GM21825 (cell line): ENCODE results near the gene TMEM150C.
"Not testable (repeated sequence)": the region's sequence is repeated elsewhere in the genome, so short reads cannot be mapped to it uniquely, and the experiment has no call there.

Source experiments
- ATAC-seq: cut with Tn5 transposase; IDR thresholded peaks from one replicate; pipeline ENCODE4 v1.9.1; 2021; ENCODE audit warnings: mild to moderate bottlenecking, moderate library complexity; ENCODE audit not compliant: unreplicated experiment

TMEM150C gene

GRCh38 chr4:82569727-82570126, 7.9 kb upstream of the TMEM150C start:
- ATAC-seq = no peak

GRCh38 chr4:82569076-82569475, 7.3 kb upstream of the TMEM150C start:
- ATAC-seq = no peak

GRCh38 chr4:82567444-82567843, 5.7 kb upstream of the TMEM150C start:
- ATAC-seq = no peak

GRCh38 chr4:82562564-82562854, 721 bp upstream of the TMEM150C start:
- no peak for ATAC-seq

GRCh38 chr4:82560853-82561785, 669 bp downstream of the TMEM150C start:
- no peak for ATAC-seq

GRCh38 chr4:82559735-82560120, 2.1 kb downstream of the TMEM150C start:
- no peak for ATAC-seq

GRCh38 chr4:82559090-82559734, 2.6 kb downstream of the TMEM150C start:
- ATAC-seq = not testable (repeated sequence)

GRCh38 chr4:82555276-82555675, 6.5 kb downstream of the TMEM150C start:
- ATAC-seq = no peak

- no peak for ATAC-seq
These were observed 8.8 kb downstream of the TMEM150C start for GRCh38 chr4:82553020-82553419.

- ATAC-seq = no peak
These were observed 10.1 kb downstream of the TMEM150C start for GRCh38 chr4:82551734-82552133.

GRCh38 chr4:82547850-82548249, 13.9 kb downstream of the TMEM150C start:
- not testable (repeated sequence) for ATAC-seq

- ATAC-seq = no peak
These were observed 18.7 kb downstream of the TMEM150C start for GRCh38 chr4:82543131-82543530.

- ATAC-seq = no peak
These were observed 19.1 kb downstream of the TMEM150C start for GRCh38 chr4:82542642-82543041.

- no peak for ATAC-seq
These were observed 32.5 kb downstream of the TMEM150C start for GRCh38 chr4:82529322-82529721.

GRCh38 chr4:82528868-82529267, 32.9 kb downstream of the TMEM150C start:
- ATAC-seq = no peak

GRCh38 chr4:82528074-82528473, 33.7 kb downstream of the TMEM150C start:
- ATAC-seq = no peak

- ATAC-seq = no peak
These were observed 36.4 kb downstream of the TMEM150C start for GRCh38 chr4:82525307-82525911.

- no peak for ATAC-seq
These were observed 37.1 kb downstream of the TMEM150C start for GRCh38 chr4:82524570-82525152.

- no peak for ATAC-seq
These were observed 38.6 kb downstream of the TMEM150C start for GRCh38 chr4:82523179-82523578.

- no peak for ATAC-seq
These were observed 39.3 kb downstream of the TMEM150C start for GRCh38 chr4:82522472-82522871.

- ATAC-seq = no peak
These were observed 40.5 kb downstream of the TMEM150C start for GRCh38 chr4:82521283-82521682.

- no peak for ATAC-seq
These were observed 42.0 kb downstream of the TMEM150C start for GRCh38 chr4:82519776-82520175.
